ENCODE data around the gene DLG2.

DLG2 gene

GRCh38 chr11:83909579-83910534 lies 1717.3 kb downstream of the DLG2 start:
- no peak overlapping the region for H3K4me3 ChIP-seq (ENCODE audit: low read length)
- TF ChIP-seq CTCF (conservative IDR thresholded peaks at IDR 0.05; ENCODE audit: low read depth, low read length): no peak
- DNase-seq (ENCODE audit: low read depth): no peak

GRCh38 chr11:83908298-83908856 lies 1718.8 kb downstream of the DLG2 start:
- no peak for TF ChIP-seq CTCF (conservative IDR thresholded peaks at IDR 0.05; ENCODE audit: low read depth, low read length)
- no peak overlapping the region for H3K4me3 ChIP-seq (ENCODE audit: low read length)
- no peak for DNase-seq (ENCODE audit: low read depth)

- no peak for DNase-seq (ENCODE audit: low read depth)
- no peak for TF ChIP-seq CTCF (conservative IDR thresholded peaks at IDR 0.05; ENCODE audit: low read depth, low read length)
- no peak overlapping the region for H3K4me3 ChIP-seq (ENCODE audit: low read length)
Observed at GRCh38 chr11:83895516-83895915, 1731.6 kb downstream of the DLG2 start.

- no peak overlapping the region for H3K4me3 ChIP-seq (ENCODE audit: low read length)
- TF ChIP-seq CTCF (conservative IDR thresholded peaks at IDR 0.05; ENCODE audit: low read depth, low read length): peak; percentile 25
- DNase-seq (ENCODE audit: low read depth): no peak
Observed at GRCh38 chr11:83881428-83881827, 1745.7 kb downstream of the DLG2 start.

GRCh38 chr11:83871054-83871453 lies 1756.1 kb downstream of the DLG2 start:
- no peak for TF ChIP-seq CTCF (conservative IDR thresholded peaks at IDR 0.05; ENCODE audit: low read depth, low read length)
- no peak overlapping the region for H3K4me3 ChIP-seq (ENCODE audit: low read length)
- no peak for DNase-seq (ENCODE audit: low read depth)

GRCh38 chr11:83866655-83867054 lies 1760.5 kb downstream of the DLG2 start:
- TF ChIP-seq CTCF (conservative IDR thresholded peaks at IDR 0.05; ENCODE audit: low read depth, low read length): no peak
- no peak overlapping the region for H3K4me3 ChIP-seq (ENCODE audit: low read length)

More at GRCh38 chr11:83866655-83867054, 1760.5 kb downstream of the DLG2 start:
- no peak for DNase-seq (ENCODE audit: low read depth)
